ENCODE data around the gene ACKR2. TPM values are rescaled to one million over a fixed set of nuclear protein-coding genes. Genes with fewer than 3 reads are reported as not detected.

The ACKR2 gene
- total RNA-seq, 2 donors from 2014 or later: 0.55 to 1.9 TPM

DNA sequence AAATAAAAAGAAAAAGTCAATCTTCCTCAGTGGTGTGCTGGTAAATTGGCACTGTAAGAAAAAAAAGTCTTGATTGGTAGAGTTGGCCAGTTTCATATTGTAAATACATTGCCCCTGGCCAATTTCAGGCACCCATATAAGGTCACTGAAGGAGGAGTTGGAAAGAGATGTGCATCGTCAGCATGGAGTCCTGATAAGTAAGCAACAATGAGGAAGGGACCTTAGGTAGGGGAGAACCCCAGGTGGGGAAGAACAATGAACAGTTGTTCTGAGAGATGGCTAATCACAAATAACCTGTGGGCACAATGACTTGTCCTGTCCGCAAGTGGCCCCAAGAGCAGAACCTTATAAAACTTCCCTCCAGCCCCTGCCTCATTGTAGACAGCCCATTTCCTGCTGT is 75.1 kb downstream of the ACKR2 start:
- Histone ChIP-seq H3K36me3 (no peaks in the 10 kb centered on the region), H3K27ac (no peak overlapping the region), H3K9me3 (no peaks in the 10 kb centered on the region), H3K27me3 (replicated peaks; ENCODE audit: insufficient read depth) (no peaks in the 10 kb centered on the region), H3K4me3 (no peak overlapping the region), H3K4me1 (replicated peaks) (no peaks in the 10 kb centered on the region)
- no peak for DNase-seq (ENCODE audit: low spot score)
- intact Hi-C loops (cut with DNase I): no loop called here
- 72% methylated on average over 2 of the region's 2 CpGs for WGBS
- TF ChIP-seq CTCF (IDR thresholded peaks at IDR 0.05) (no peak), POLR2A (IDR thresholded peaks at IDR 0.05) (no peak), POLR2AphosphoS5 (IDR thresholded peaks at IDR 0.05) (no peak)

DNA sequence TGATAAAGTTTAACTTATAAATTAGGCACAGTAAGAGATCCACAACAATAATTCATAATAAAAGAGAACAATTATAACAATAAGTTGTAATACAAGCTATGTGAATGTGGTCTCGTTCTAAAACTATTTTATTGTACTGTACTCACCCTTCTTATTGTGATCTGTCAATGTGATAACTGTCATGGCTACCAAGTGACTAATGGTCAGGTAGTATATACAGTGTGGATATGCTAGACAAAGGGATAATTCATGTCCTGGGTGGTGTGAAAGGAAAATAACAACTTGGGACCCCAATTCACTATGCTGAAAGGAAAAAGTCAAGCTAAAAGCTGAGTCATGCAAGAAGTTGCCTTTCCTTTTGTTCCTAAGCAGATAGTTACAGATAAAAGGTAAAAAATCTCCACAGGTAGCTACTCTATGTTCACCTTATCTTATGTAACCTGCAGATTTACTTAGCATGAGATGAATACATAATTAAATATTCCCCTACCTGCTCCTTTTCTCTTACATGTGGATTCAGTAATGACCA is 77.1 kb downstream of the ACKR2 start:
- intact Hi-C loops (cut with DNase I): no loop called here
- Histone ChIP-seq H3K4me3 (no peak overlapping the region), H3K9me3 (no peaks in the 10 kb centered on the region), H3K36me3 (no peaks in the 10 kb centered on the region), H3K27me3 (replicated peaks; ENCODE audit: insufficient read depth) (no peaks in the 10 kb centered on the region), H3K4me1 (replicated peaks) (no peaks in the 10 kb centered on the region), H3K27ac (no peak overlapping the region)
- DNase-seq (ENCODE audit: low spot score): no peak
- TF ChIP-seq POLR2A (IDR thresholded peaks at IDR 0.05): no peak
- WGBS: 56% methylated on average over 1 of the region's 1 CpG

GRCh38 chr3:42887084-42887483 is 77.8 kb downstream of the ACKR2 start:
- TF ChIP-seq POLR2AphosphoS5 (IDR thresholded peaks at IDR 0.05) (no peak), POLR2A (IDR thresholded peaks at IDR 0.05) (no peak), CTCF (IDR thresholded peaks at IDR 0.05) (no peak)
- DNase-seq (ENCODE audit: low spot score): no peak
- H3K36me3 ChIP-seq: no peaks in the 10 kb centered on the region
- no peaks in the 10 kb centered on the region for H3K9me3 ChIP-seq
- H3K27me3 ChIP-seq (replicated peaks; ENCODE audit: insufficient read depth): no peaks in the 10 kb centered on the region
- no peak overlapping the region for H3K4me3 ChIP-seq
- 94% methylated on average over 3 of the region's 3 CpGs for WGBS
- H3K27ac ChIP-seq: no peak overlapping the region
- H3K4me1 ChIP-seq (replicated peaks): no peaks in the 10 kb centered on the region
- intact Hi-C loops (cut with DNase I): no loop called here

- no peak for DNase-seq (ENCODE audit: low spot score)
- intact Hi-C loops (cut with DNase I): no loop called here
- Histone ChIP-seq H3K36me3 (no peaks in the 10 kb centered on the region), H3K4me1 (replicated peaks) (no peaks in the 10 kb centered on the region), H3K27ac (no peak overlapping the region), H3K9me3 (no peaks in the 10 kb centered on the region), H3K4me3 (no peak overlapping the region), H3K27me3 (replicated peaks; ENCODE audit: insufficient read depth) (no peaks in the 10 kb centered on the region)
- no peak for TF ChIP-seq POLR2A (IDR thresholded peaks at IDR 0.05)
- no peak for TF ChIP-seq POLR2AphosphoS5 (IDR thresholded peaks at IDR 0.05)
- TF ChIP-seq CTCF (IDR thresholded peaks at IDR 0.05): no peak
- WGBS: 57% methylated on average over 2 of the region's 2 CpGs
Observed at GRCh38 chr3:42891042-42891441, 81.8 kb downstream of the ACKR2 start.

- intact Hi-C loops (cut with DNase I): no loop called here
- DNase-seq (ENCODE audit: low spot score): no peak
- no peaks in the 10 kb centered on the region for H3K27me3 ChIP-seq (replicated peaks; ENCODE audit: insufficient read depth)
- H3K36me3 ChIP-seq: no peaks in the 10 kb centered on the region
- WGBS: 88% methylated on average over 1 of the region's 1 CpG
- H3K27ac ChIP-seq: no peak overlapping the region
- no peaks in the 10 kb centered on the region for H3K4me1 ChIP-seq (replicated peaks)
- no peak for TF ChIP-seq POLR2A (IDR thresholded peaks at IDR 0.05)
- TF ChIP-seq POLR2AphosphoS5 (IDR thresholded peaks at IDR 0.05): no peak
- no peak for TF ChIP-seq CTCF (IDR thresholded peaks at IDR 0.05)
- no peak overlapping the region for H3K4me3 ChIP-seq
- no peaks in the 10 kb centered on the region for H3K9me3 ChIP-seq
Observed at GRCh38 chr3:42892169-42892568, 82.9 kb downstream of the ACKR2 start.

Measured in prostate gland (tissue), 2 donors.